ENCODE results near the gene ADAMTS16.
A peak's percentile ranks its signal among the peaks of the same experiment; 100 is the strongest.

ADAMTS16 gene

GRCh38 chr5:5342784-5343183, 202.7 kb downstream of the ADAMTS16 start:
- H3K4me3 ChIP-seq (replicated peaks; ENCODE audit: low read depth, low read length) = no peak overlapping the region
- peak; percentile 19 for DNase-seq (ENCODE audit: low read depth)
- no peak for TF ChIP-seq CTCF (IDR thresholded peaks at IDR 0.05; ENCODE audit: low read length, missing control alignments)

- no peak overlapping the region for H3K4me3 ChIP-seq (replicated peaks; ENCODE audit: low read depth, low read length)
- no peak for TF ChIP-seq CTCF (IDR thresholded peaks at IDR 0.05; ENCODE audit: low read length, missing control alignments)
- DNase-seq (ENCODE audit: low read depth) = no peak
These were observed 203.4 kb downstream of the ADAMTS16 start for GRCh38 chr5:5343568-5343967.

GRCh38 chr5:5344051-5344571, 204.0 kb downstream of the ADAMTS16 start:
- TF ChIP-seq CTCF (IDR thresholded peaks at IDR 0.05; ENCODE audit: low read length, missing control alignments) = no peak
- peak; percentile 30 for DNase-seq (ENCODE audit: low read depth)
- no peak overlapping the region for H3K4me3 ChIP-seq (replicated peaks; ENCODE audit: low read depth, low read length)

- no peak for TF ChIP-seq CTCF (IDR thresholded peaks at IDR 0.05; ENCODE audit: low read length, missing control alignments)
- no peak overlapping the region for H3K4me3 ChIP-seq (replicated peaks; ENCODE audit: low read depth, low read length)
- DNase-seq (ENCODE audit: low read depth) = no peak
These were observed 204.5 kb downstream of the ADAMTS16 start for GRCh38 chr5:5344606-5345005.

- DNase-seq (ENCODE audit: low read depth) = no peak
- no peak for TF ChIP-seq CTCF (IDR thresholded peaks at IDR 0.05; ENCODE audit: low read length, missing control alignments)
- H3K4me3 ChIP-seq (replicated peaks; ENCODE audit: low read depth, low read length) = no peak overlapping the region
These were observed 207.3 kb downstream of the ADAMTS16 start for GRCh38 chr5:5347442-5347841.

- H3K4me3 ChIP-seq (replicated peaks; ENCODE audit: low read depth, low read length) = no peak overlapping the region
- TF ChIP-seq CTCF (IDR thresholded peaks at IDR 0.05; ENCODE audit: low read length, missing control alignments) = no peak
- DNase-seq (ENCODE audit: low read depth) = no peak
These were observed 208.0 kb downstream of the ADAMTS16 start for GRCh38 chr5:5348135-5348534.

- no peak for DNase-seq (ENCODE audit: low read depth)
- TF ChIP-seq CTCF (IDR thresholded peaks at IDR 0.05; ENCODE audit: low read length, missing control alignments) = no peak
- no peak overlapping the region for H3K4me3 ChIP-seq (replicated peaks; ENCODE audit: low read depth, low read length)
These were observed 208.4 kb downstream of the ADAMTS16 start for GRCh38 chr5:5348576-5348975.
